Measurements from ENCODE around the gene MAP1S. TPM values are rescaled to one million over a fixed set of nuclear protein-coding genes. Genes with fewer than 3 reads are reported as not detected.

Gene MAP1S
- total RNA-seq = 10 to 100 TPM; 48.1 to 57.1 TPM

GRCh38 chr19:17718947-17719711, at the start of gene MAP1S:
Gene MAP1S (plus strand): TSS chr19:17719480. CDS start chr19:17719503, 23 bp downstream.
- Histone ChIP-seq H3K27me3 (no peaks in the 10 kb centered on the region), H3K36me3 (no peaks in the 10 kb centered on the region), H3K4me3 (peak within 1 kb of the TSS; percentile 95), H3K9ac (ENCODE audit: low read depth in 2 of 2, low read length in 2 of 2) (peak within 1 kb of the TSS; percentile 72 to 83), H3K27ac (peak within 1 kb of the TSS; percentile 55), H3K4me1 (peaks cover 3% of the 10 kb centered on the region), H3K9me3 (no peaks in the 10 kb centered on the region)
- intact Hi-C loops (cut with DNase I) = no loop called here
- no peak for TF ChIP-seq CTCF (IDR thresholded peaks at IDR 0.05)
- DNase-seq = peak; percentile 68

GRCh38 chr19:17671906-17672305, 47.4 kb upstream of the MAP1S start:
- intact Hi-C loops (cut with DNase I) = no loop called here
- no peak overlapping the region for H3K27ac ChIP-seq

GRCh38 chr19:17673937-17674799, 45.1 kb upstream of the MAP1S start:
- no peak for TF ChIP-seq CTCF (IDR thresholded peaks at IDR 0.05)
- Histone ChIP-seq H3K27ac (no peak overlapping the region), H3K4me1 (no peaks in the 10 kb centered on the region), H3K36me3 (no peaks in the 10 kb centered on the region), H3K9ac (ENCODE audit: low read depth in 2 of 2, low read length in 2 of 2) (no peak overlapping the region), H3K9me3 (no peaks in the 10 kb centered on the region), H3K4me3 (no peak overlapping the region), H3K27me3 (no peaks in the 10 kb centered on the region)
- intact Hi-C loops (cut with DNase I) = no loop called here
- no peak for DNase-seq

More at GRCh38 chr19:17671906-17672305, 47.4 kb upstream of the MAP1S start:
- no peak for DNase-seq
- no peak for TF ChIP-seq CTCF (IDR thresholded peaks at IDR 0.05)
- H3K4me1 ChIP-seq = no peaks in the 10 kb centered on the region
- H3K4me3 ChIP-seq = no peak overlapping the region
- no peaks in the 10 kb centered on the region for H3K36me3 ChIP-seq
- H3K9me3 ChIP-seq = no peaks in the 10 kb centered on the region
- H3K9ac ChIP-seq (ENCODE audit: low read depth in 2 of 2, low read length in 2 of 2) = no peak overlapping the region
- no peaks in the 10 kb centered on the region for H3K27me3 ChIP-seq

- intact Hi-C loops (cut with DNase I) = no loop called here
- Histone ChIP-seq H3K4me1 (no peaks in the 10 kb centered on the region), H3K9ac (ENCODE audit: low read depth in 2 of 2, low read length in 2 of 2) (no peak overlapping the region), H3K36me3 (no peaks in the 10 kb centered on the region), H3K9me3 (no peaks in the 10 kb centered on the region), H3K27me3 (no peaks in the 10 kb centered on the region), H3K27ac (no peak overlapping the region), H3K4me3 (no peak overlapping the region)
- TF ChIP-seq CTCF (IDR thresholded peaks at IDR 0.05) = no peak
- DNase-seq = no peak
These were observed 43.0 kb upstream of the MAP1S start for GRCh38 chr19:17676295-17676694.

- Histone ChIP-seq H3K9ac (ENCODE audit: low read depth in 2 of 2, low read length in 2 of 2) (no peak overlapping the region), H3K27me3 (no peaks in the 10 kb centered on the region), H3K4me1 (no peaks in the 10 kb centered on the region), H3K27ac (no peak overlapping the region), H3K9me3 (no peaks in the 10 kb centered on the region), H3K36me3 (no peaks in the 10 kb centered on the region), H3K4me3 (no peak overlapping the region)
- TF ChIP-seq CTCF (IDR thresholded peaks at IDR 0.05) = no peak
- intact Hi-C loops (cut with DNase I) = no loop called here
- DNase-seq = no peak
These were observed 42.3 kb upstream of the MAP1S start for GRCh38 chr19:17677002-17677401.
